Astrocyte (in vitro differentiated cells and primary cell): ENCODE data around the gene GOLGA8B. TPM values are rescaled to one million over a fixed set of nuclear protein-coding genes. Genes with fewer than 3 reads are reported as not detected.
"Not testable (repeated sequence)": the region's sequence is repeated elsewhere in the genome, so short reads cannot be mapped to it uniquely, and the experiment has no call there.

ENCODE experiments used
- DNase-seq: peaks from one replicate; pipeline ENCODE4 v3.0.0-alpha.2; 2010; ENCODE audit warnings: low read depth
- FAIRE-seq: peaks from 2 replicates; lab custom pipeline; 2011; peaks lifted over from hg19 to GRCh38; lab: Jason Lieb, UNC
- H2AFZ ChIP-seq: 2 replicates; pipeline ENCODE4 v1.6.0; 2012; ENCODE audit warnings: low read depth, low read length, inconsistent platforms
- H3K27ac ChIP-seq: 2 replicates; pipeline ENCODE4 v1.5.1; 2011; ENCODE audit warnings: low read depth, low read length, inconsistent platforms
- H3K27me3 ChIP-seq: 2 replicates; pipeline ENCODE4 v1.6.0; 2011; ENCODE audit warnings: low read length, inconsistent platforms; ENCODE audit not compliant: insufficient read depth
- H3K36me3 ChIP-seq: 2 replicates; pipeline ENCODE4 v1.5.1; 2011; ENCODE audit warnings: low read length, inconsistent platforms; ENCODE audit not compliant: insufficient read depth
- H3K4me1 ChIP-seq: 2 replicates; pipeline ENCODE4 v1.5.1; 2011; ENCODE audit warnings: low read length, inconsistent platforms; ENCODE audit not compliant: insufficient read depth
- H3K4me2 ChIP-seq: 2 replicates; pipeline ENCODE4 v1.6.0; 2012; ENCODE audit warnings: low read length, inconsistent platforms
- H3K4me3 ChIP-seq: 2 replicates; pipeline ENCODE4 v1.5.1; 2011; ENCODE audit warnings: low read depth, mild to moderate bottlenecking, low read length, inconsistent platforms; ENCODE audit not compliant: insufficient read depth
- H3K79me2 ChIP-seq: 2 replicates; pipeline ENCODE4 v1.6.0; 2012; ENCODE audit warnings: mild to moderate bottlenecking, low read length, inconsistent platforms; ENCODE audit not compliant: insufficient read depth
- H3K9ac ChIP-seq: 2 replicates; pipeline ENCODE4 v1.6.0; 2012; ENCODE audit warnings: mild to moderate bottlenecking, low read length, inconsistent platforms
- H3K9me3 ChIP-seq: 2 replicates; pipeline ENCODE4 v1.5.1; 2012; ENCODE audit warnings: low read depth, mild to moderate bottlenecking, low read length, inconsistent platforms; ENCODE audit not compliant: insufficient read depth
- H4K20me1 ChIP-seq: 2 replicates; pipeline ENCODE4 v1.6.0; 2012; ENCODE audit warnings: low read length, inconsistent platforms; ENCODE audit not compliant: insufficient read depth
- H3K27ac Mint-ChIP-seq: one replicate; pipeline ENCODE4 v1.8.0; 2021; ENCODE audit warnings: mild to moderate bottlenecking, mixed read lengths; ENCODE audit not compliant: unreplicated experiment
- H3K27me3 Mint-ChIP-seq: one replicate; pipeline ENCODE4 v1.8.0; 2021; ENCODE audit warnings: low read depth, mixed read lengths; ENCODE audit not compliant: unreplicated experiment
- H3K36me3 Mint-ChIP-seq: one replicate; pipeline ENCODE4 v1.8.0; 2021; ENCODE audit warnings: low read depth, mixed read lengths; ENCODE audit not compliant: unreplicated experiment
- H3K4me1 Mint-ChIP-seq: one replicate; pipeline ENCODE4 v1.8.0; 2021; ENCODE audit warnings: low read depth, mixed read lengths; ENCODE audit not compliant: unreplicated experiment
- H3K4me3 Mint-ChIP-seq: one replicate; pipeline ENCODE4 v1.8.0; 2021; ENCODE audit warnings: mild to moderate bottlenecking, moderate library complexity, mixed read lengths; ENCODE audit not compliant: unreplicated experiment
- H3K9me3 Mint-ChIP-seq: one replicate; pipeline ENCODE4 v1.8.0; 2021; ENCODE audit warnings: mild to moderate bottlenecking, mixed read lengths; ENCODE audit not compliant: unreplicated experiment
- total RNA-seq: library from RNA; stranded (reverse); gene quantifications from 2 replicates; pipeline ENCODE4 v1.2.1, GENCODE V29; 2021

GOLGA8B gene
- total RNA-seq, 1 donor from 2014 or later, result 55.8 TPM

GRCh38 chr15:34575035-34575434 lies 8.4 kb downstream of the GOLGA8B start:
- H3K27me3 Mint-ChIP-seq, DNase-seq, FAIRE-seq, H3K9ac ChIP-seq, H3K27me3 ChIP-seq, H3K4me1 Mint-ChIP-seq, H3K9me3 Mint-ChIP-seq, H3K9me3 ChIP-seq, H3K4me3 Mint-ChIP-seq, H3K27ac ChIP-seq, H2AFZ ChIP-seq, H3K4me1 ChIP-seq, H3K4me3 ChIP-seq, H3K27ac Mint-ChIP-seq, H3K79me2 ChIP-seq, H3K4me2 ChIP-seq, H3K36me3 ChIP-seq, H3K36me3 Mint-ChIP-seq: not testable (repeated sequence)
- H4K20me1 ChIP-seq, result peaks cover 15% of the 10 kb centered on the region

- not testable (repeated sequence) for H3K4me1 ChIP-seq, H3K27ac ChIP-seq, H3K4me2 ChIP-seq, FAIRE-seq, H3K9me3 Mint-ChIP-seq, H3K4me3 ChIP-seq, H3K4me3 Mint-ChIP-seq, DNase-seq, H3K36me3 ChIP-seq, H3K36me3 Mint-ChIP-seq, H3K27ac Mint-ChIP-seq, H2AFZ ChIP-seq, H3K9me3 ChIP-seq, H3K9ac ChIP-seq, H3K79me2 ChIP-seq, H3K4me1 Mint-ChIP-seq, H3K27me3 Mint-ChIP-seq, H3K27me3 ChIP-seq
- H4K20me1 ChIP-seq, result peaks cover 10% of the 10 kb centered on the region
These were observed 10.5 kb downstream of the GOLGA8B start for GRCh38 chr15:34572921-34573320.

- H2AFZ ChIP-seq, H3K27ac ChIP-seq, H3K4me1 Mint-ChIP-seq, H3K79me2 ChIP-seq, H3K4me1 ChIP-seq, H3K9me3 ChIP-seq, FAIRE-seq, H3K9me3 Mint-ChIP-seq, H3K27me3 Mint-ChIP-seq, H3K27ac Mint-ChIP-seq, H3K27me3 ChIP-seq, DNase-seq, H4K20me1 ChIP-seq, H3K36me3 ChIP-seq, H3K4me2 ChIP-seq, H3K4me3 ChIP-seq, H3K9ac ChIP-seq, H3K4me3 Mint-ChIP-seq, H3K36me3 Mint-ChIP-seq: not testable (repeated sequence)
These were observed 11.3 kb downstream of the GOLGA8B start for GRCh38 chr15:34572019-34572641.

GRCh38 chr15:34569670-34570396 lies 13.6 kb downstream of the GOLGA8B start:
- not testable (repeated sequence) for H3K9ac ChIP-seq, H3K9me3 Mint-ChIP-seq, H3K4me2 ChIP-seq, H3K79me2 ChIP-seq, H3K4me1 ChIP-seq, H3K9me3 ChIP-seq, DNase-seq, FAIRE-seq, H3K4me3 ChIP-seq, H3K4me1 Mint-ChIP-seq, H4K20me1 ChIP-seq, H3K36me3 ChIP-seq, H3K27me3 ChIP-seq, H3K27ac ChIP-seq, H3K27me3 Mint-ChIP-seq, H3K27ac Mint-ChIP-seq, H2AFZ ChIP-seq, H3K4me3 Mint-ChIP-seq, H3K36me3 Mint-ChIP-seq

- not testable (repeated sequence) for H3K79me2 ChIP-seq, H3K27ac ChIP-seq, H3K27ac Mint-ChIP-seq, H3K9me3 ChIP-seq, H3K4me3 Mint-ChIP-seq, H3K36me3 ChIP-seq, FAIRE-seq, H3K36me3 Mint-ChIP-seq, H4K20me1 ChIP-seq, H3K9me3 Mint-ChIP-seq, DNase-seq, H2AFZ ChIP-seq, H3K4me3 ChIP-seq, H3K4me2 ChIP-seq, H3K27me3 Mint-ChIP-seq, H3K27me3 ChIP-seq, H3K9ac ChIP-seq, H3K4me1 Mint-ChIP-seq, H3K4me1 ChIP-seq
These were observed 16.3 kb downstream of the GOLGA8B start for GRCh38 chr15:34567174-34567573.

- not testable (repeated sequence) for H3K36me3 ChIP-seq, H3K27me3 Mint-ChIP-seq, H3K4me3 ChIP-seq, H3K79me2 ChIP-seq, H3K9me3 ChIP-seq, H3K4me1 Mint-ChIP-seq, H3K27ac ChIP-seq, FAIRE-seq, H3K4me1 ChIP-seq, H3K4me2 ChIP-seq, H4K20me1 ChIP-seq, H3K4me3 Mint-ChIP-seq, H2AFZ ChIP-seq, H3K9me3 Mint-ChIP-seq, H3K27ac Mint-ChIP-seq, H3K27me3 ChIP-seq, H3K9ac ChIP-seq, DNase-seq, H3K36me3 Mint-ChIP-seq
These were observed 18.7 kb downstream of the GOLGA8B start for GRCh38 chr15:34564711-34565110.
